Nephron progenitor cell (in vitro differentiated cells): ENCODE data around the gene GRIK1.

Experiments used
- DNase-seq: peaks from one replicate; pipeline ENCODE4 v3.0.0; 2021
- H3K27ac Mint-ChIP-seq: 2 replicates; pipeline ENCODE4 v1.8.0; 2021; ENCODE audit warnings: mild to moderate bottlenecking, moderate library complexity, mixed read lengths
- H3K27me3 Mint-ChIP-seq: 2 replicates; pipeline ENCODE4 v1.8.0; 2021; ENCODE audit warnings: mild to moderate bottlenecking, low read depth, mixed read lengths; ENCODE audit not compliant: poor library complexity
- H3K36me3 Mint-ChIP-seq: 2 replicates; pipeline ENCODE4 v1.8.0; 2021; ENCODE audit warnings: low read depth, mixed read lengths
- H3K4me1 Mint-ChIP-seq: 2 replicates; pipeline ENCODE4 v1.8.0; 2021; ENCODE audit warnings: mixed read lengths
- H3K4me3 Mint-ChIP-seq: 2 replicates; pipeline ENCODE4 v1.8.0; 2021; ENCODE audit warnings: mild to moderate bottlenecking, moderate library complexity, mixed read lengths
- H3K9me3 Mint-ChIP-seq: 2 replicates; pipeline ENCODE4 v1.8.0; 2021; ENCODE audit warnings: mild to moderate bottlenecking, moderate library complexity, mixed read lengths
- CTCF ChIP-seq: fragments of 200-600 bp; sonication (generic); IDR thresholded peaks from 2 replicates; pipeline ENCODE4 v1.5.0; 2021; ENCODE audit warnings: antibody characterized with exemption

GRIK1 gene

GRCh38 chr21:29675451-29675850 is 264.3 kb downstream of the GRIK1 start:
- H3K36me3 Mint-ChIP-seq = no peaks in the 10 kb centered on the region
- no peak for TF ChIP-seq CTCF
- DNase-seq = no peak
- no peaks in the 10 kb centered on the region for H3K9me3 Mint-ChIP-seq
- no peaks in the 10 kb centered on the region for H3K27me3 Mint-ChIP-seq
- H3K27ac Mint-ChIP-seq = no peak overlapping the region
- H3K4me3 Mint-ChIP-seq = no peak overlapping the region
- peaks cover 30% of the 10 kb centered on the region for H3K4me1 Mint-ChIP-seq

GRCh38 chr21:29674343-29674742 is 265.5 kb downstream of the GRIK1 start:
- H3K4me1 Mint-ChIP-seq = peaks cover 30% of the 10 kb centered on the region
- H3K27ac Mint-ChIP-seq = peak overlapping the region; percentile 41
- DNase-seq = no peak

GRCh38 chr21:29673096-29673610 is 266.6 kb downstream of the GRIK1 start:
- H3K4me1 Mint-ChIP-seq = peaks cover 30% of the 10 kb centered on the region
- TF ChIP-seq CTCF = no peak
- H3K27me3 Mint-ChIP-seq = no peaks in the 10 kb centered on the region

More at GRCh38 chr21:29674343-29674742, 265.5 kb downstream of the GRIK1 start:
- no peak overlapping the region for H3K4me3 Mint-ChIP-seq
- H3K36me3 Mint-ChIP-seq = no peaks in the 10 kb centered on the region
- no peaks in the 10 kb centered on the region for H3K27me3 Mint-ChIP-seq
- TF ChIP-seq CTCF = no peak
- no peaks in the 10 kb centered on the region for H3K9me3 Mint-ChIP-seq

GRCh38 chr21:29671728-29672127 is 268.1 kb downstream of the GRIK1 start:
- H3K9me3 Mint-ChIP-seq = no peaks in the 10 kb centered on the region
- no peaks in the 10 kb centered on the region for H3K36me3 Mint-ChIP-seq
- H3K27ac Mint-ChIP-seq = no peak overlapping the region
- no peaks in the 10 kb centered on the region for H3K27me3 Mint-ChIP-seq
- DNase-seq = no peak
- H3K4me3 Mint-ChIP-seq = no peak overlapping the region
- peaks cover 21% of the 10 kb centered on the region for H3K4me1 Mint-ChIP-seq
- TF ChIP-seq CTCF = no peak

More at GRCh38 chr21:29673096-29673610, 266.6 kb downstream of the GRIK1 start:
- Mint-ChIP-seq H3K4me3 (no peak overlapping the region), H3K36me3 (no peaks in the 10 kb centered on the region), H3K27ac (no peak overlapping the region), H3K9me3 (no peaks in the 10 kb centered on the region)
- DNase-seq = no peak

GRCh38 chr21:29670228-29670627 is 269.6 kb downstream of the GRIK1 start:
- DNase-seq = no peak
- no peaks in the 10 kb centered on the region for H3K9me3 Mint-ChIP-seq
- TF ChIP-seq CTCF = no peak
- no peaks in the 10 kb centered on the region for H3K36me3 Mint-ChIP-seq
- peaks cover 10% of the 10 kb centered on the region for H3K4me1 Mint-ChIP-seq
- H3K27ac Mint-ChIP-seq = no peak overlapping the region
- no peak overlapping the region for H3K4me3 Mint-ChIP-seq
- peaks cover 3% of the 10 kb centered on the region for H3K27me3 Mint-ChIP-seq

- no peak overlapping the region for H3K27ac Mint-ChIP-seq
- H3K4me3 Mint-ChIP-seq = no peak overlapping the region
- no peaks in the 10 kb centered on the region for H3K36me3 Mint-ChIP-seq
- H3K27me3 Mint-ChIP-seq = peaks cover 3% of the 10 kb centered on the region
- DNase-seq = no peak
- H3K9me3 Mint-ChIP-seq = no peaks in the 10 kb centered on the region
- TF ChIP-seq CTCF = no peak
- H3K4me1 Mint-ChIP-seq = peaks cover 2% of the 10 kb centered on the region
Measured at GRCh38 chr21:29669416-29669815, 270.4 kb downstream of the GRIK1 start.
